IPS DF 4.7 (cell line): Measurements from ENCODE around the gene CDKAL1.
"Not testable (repeated sequence)": the region's sequence is repeated elsewhere in the genome, so short reads cannot be mapped to it uniquely, and the experiment has no call there.

ENCODE experiments used
- DNase-seq: peaks from one replicate; pipeline ENCODE4 v3.0.0-alpha.2; 2013; ENCODE audit warnings: low spot score; ENCODE audit errors: extremely low read depth

Gene CDKAL1

GRCh38 chr6:21053612-21054011 lies 519.4 kb downstream of the CDKAL1 start:
- DNase-seq, result no peak

GRCh38 chr6:21055480-21055879 lies 521.2 kb downstream of the CDKAL1 start:
- not testable (repeated sequence) for DNase-seq

- DNase-seq, result no peak
Measured at GRCh38 chr6:21061892-21062291, 527.6 kb downstream of the CDKAL1 start.

GRCh38 chr6:21064756-21065340 lies 530.6 kb downstream of the CDKAL1 start:
- DNase-seq, result no peak

- DNase-seq, result no peak
Measured at GRCh38 chr6:21067521-21067920, 533.3 kb downstream of the CDKAL1 start.

- no peak for DNase-seq
Measured at GRCh38 chr6:21070620-21071019, 536.4 kb downstream of the CDKAL1 start.

- DNase-seq, result no peak
Measured at GRCh38 chr6:21071780-21072468, 537.7 kb downstream of the CDKAL1 start.

GRCh38 chr6:21073318-21073839 lies 539.1 kb downstream of the CDKAL1 start:
- DNase-seq, result no peak

- no peak for DNase-seq
Measured at GRCh38 chr6:21074484-21074883, 540.2 kb downstream of the CDKAL1 start.

- no peak for DNase-seq
Measured at GRCh38 chr6:21075986-21076385, 541.7 kb downstream of the CDKAL1 start.

GRCh38 chr6:21078497-21078896 lies 544.2 kb downstream of the CDKAL1 start:
- no peak for DNase-seq

- DNase-seq, result no peak
Measured at GRCh38 chr6:21079468-21080048, 545.3 kb downstream of the CDKAL1 start.

GRCh38 chr6:21080221-21080620 lies 546.0 kb downstream of the CDKAL1 start:
- DNase-seq, result no peak

GRCh38 chr6:21082091-21082490 lies 547.8 kb downstream of the CDKAL1 start:
- DNase-seq, result no peak

GRCh38 chr6:21083708-21084107 lies 549.5 kb downstream of the CDKAL1 start:
- no peak for DNase-seq

- no peak for DNase-seq
Measured at GRCh38 chr6:21084656-21085055, 550.4 kb downstream of the CDKAL1 start.

GRCh38 chr6:21085211-21085610 lies 551.0 kb downstream of the CDKAL1 start:
- DNase-seq, result no peak

- no peak for DNase-seq
Measured at GRCh38 chr6:21085643-21086042, 551.4 kb downstream of the CDKAL1 start.

GRCh38 chr6:21087188-21087587 lies 552.9 kb downstream of the CDKAL1 start:
- DNase-seq, result no peak

GRCh38 chr6:21091411-21091810 lies 557.2 kb downstream of the CDKAL1 start:
- no peak for DNase-seq

GRCh38 chr6:21092231-21092772 lies 558.0 kb downstream of the CDKAL1 start:
- not testable (repeated sequence) for DNase-seq

- DNase-seq, result no peak
Measured at GRCh38 chr6:21095462-21095861, 561.2 kb downstream of the CDKAL1 start.
